Ecto neural progenitor cell (in vitro differentiated cells): Measurements from ENCODE around the gene PRELID2.
"Not testable (repeated sequence)": the region's sequence is repeated elsewhere in the genome, so short reads cannot be mapped to it uniquely, and the experiment has no call there.

Experiments
- DNase-seq: peaks from one replicate; pipeline ENCODE4 v3.0.0-alpha.2; 2018; ENCODE audit warnings: low spot score

PRELID2 gene

GRCh38 chr5:145838276-145838675 is 3.1 kb upstream of the PRELID2 start:
- DNase-seq = no peak

GRCh38 chr5:145836241-145836640 is 1.1 kb upstream of the PRELID2 start:
- not testable (repeated sequence) for DNase-seq

GRCh38 chr5:145835848-145836239 is 702 bp upstream of the PRELID2 start:
- no peak for DNase-seq

DNA sequence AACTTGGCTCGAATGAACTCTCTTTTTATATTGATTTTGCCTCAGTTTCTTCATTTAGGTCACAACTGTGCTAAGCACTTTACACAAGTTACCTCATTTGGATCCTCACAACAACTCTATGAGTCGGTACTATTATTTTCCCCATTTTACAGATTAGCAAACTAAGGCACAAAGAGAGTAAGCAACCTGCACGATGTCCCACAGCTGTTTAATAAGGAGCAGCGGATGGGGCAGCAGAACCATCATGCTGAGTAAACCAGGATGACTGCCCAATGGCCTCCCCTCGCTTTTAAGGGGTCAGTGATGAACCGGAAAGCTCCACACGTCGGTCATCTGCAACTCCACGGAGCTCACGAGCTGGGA is 607 bp downstream of the PRELID2 start:
- no peak for DNase-seq

DNA sequence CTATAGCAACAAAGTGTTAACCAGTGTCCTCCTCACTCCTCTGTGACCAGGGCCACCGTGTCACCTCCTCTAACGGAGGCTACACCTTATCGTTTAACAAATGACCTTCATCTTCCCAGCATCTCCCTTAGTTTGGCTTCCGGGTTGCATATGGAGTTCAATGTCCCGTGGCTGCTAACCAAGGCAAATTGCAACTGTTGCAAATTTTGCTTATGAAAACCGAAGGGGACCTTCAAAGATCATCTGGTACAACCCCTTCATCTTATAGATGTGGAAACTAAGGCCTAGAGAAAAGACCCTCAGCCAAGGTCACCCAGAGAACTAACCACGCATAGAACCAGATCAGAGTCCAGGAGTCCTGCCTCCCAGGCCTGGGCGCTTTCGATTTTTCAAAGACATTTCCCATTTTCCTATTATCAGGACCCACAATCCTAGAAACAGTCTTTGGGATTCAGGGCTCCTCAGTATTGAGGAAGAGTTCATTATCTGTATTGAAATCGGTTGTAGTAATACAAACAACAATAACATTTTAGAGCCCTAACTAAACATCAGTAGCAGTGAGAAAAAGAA is 1.4 kb downstream of the PRELID2 start:
- no peak for DNase-seq

- no peak for DNase-seq
Measured at GRCh38 chr5:145830594-145830993, 4.5 kb downstream of the PRELID2 start.

- DNase-seq = no peak
Measured at GRCh38 chr5:145829708-145830361, 5.3 kb downstream of the PRELID2 start.

DNA sequence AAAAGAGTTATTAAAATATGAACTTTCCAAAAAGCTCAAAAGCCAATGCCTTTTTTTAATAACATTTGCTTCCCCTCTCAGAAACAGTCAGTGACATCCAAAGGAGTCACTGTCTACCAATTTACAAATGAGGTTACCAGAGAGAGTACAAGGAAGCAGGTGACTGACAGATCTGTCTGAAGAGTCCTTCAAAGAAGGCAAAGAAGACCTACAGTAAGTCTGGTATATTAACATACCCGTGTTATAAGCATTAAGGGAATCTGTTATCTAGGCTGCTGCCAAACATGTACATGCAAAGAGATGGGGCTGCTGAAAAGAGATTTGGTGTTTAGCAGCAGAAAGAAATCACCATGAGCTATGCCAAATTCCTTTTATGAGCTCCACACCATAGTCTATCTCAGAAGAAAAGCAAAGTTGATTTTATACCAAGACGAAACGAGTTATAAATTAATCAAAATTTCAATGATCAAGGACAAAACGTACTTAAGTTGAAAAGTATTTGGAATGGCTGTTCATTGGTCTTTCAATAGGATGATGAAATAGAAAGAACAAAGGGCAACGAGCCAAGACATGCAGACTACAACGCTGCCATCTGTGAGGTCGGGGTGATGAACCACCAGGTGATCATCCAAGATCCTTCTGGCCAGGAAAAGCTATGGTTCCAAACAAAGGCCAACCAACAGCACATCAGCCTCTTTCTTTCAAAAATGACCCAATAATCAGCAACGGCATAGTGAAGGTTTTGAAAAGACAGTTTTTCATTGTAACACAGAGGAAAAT is 8.1 kb downstream of the PRELID2 start:
- no peak for DNase-seq

DNA sequence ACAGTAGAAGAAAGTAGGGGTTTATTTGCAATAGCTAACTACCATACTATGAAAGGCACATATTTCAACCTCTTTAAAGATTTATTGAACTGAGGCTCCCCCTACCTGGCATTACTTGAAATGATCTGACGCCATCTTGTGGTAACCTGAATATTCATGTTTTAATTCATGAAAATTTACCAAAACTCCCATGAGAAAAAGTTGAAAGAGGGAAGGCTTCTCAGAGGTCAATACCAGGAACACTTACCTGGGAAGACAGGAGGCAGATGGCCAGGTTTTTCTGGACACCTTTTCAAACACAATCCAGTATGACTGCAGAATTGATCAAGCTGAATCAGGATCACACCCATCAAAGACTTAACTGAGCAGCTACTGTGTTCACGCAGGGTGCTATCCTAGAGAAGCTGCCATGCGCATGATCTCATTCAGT is 9.4 kb downstream of the PRELID2 start:
- no peak for DNase-seq

- no peak for DNase-seq
Measured at GRCh38 chr5:145824040-145824439, 11.1 kb downstream of the PRELID2 start.

DNA sequence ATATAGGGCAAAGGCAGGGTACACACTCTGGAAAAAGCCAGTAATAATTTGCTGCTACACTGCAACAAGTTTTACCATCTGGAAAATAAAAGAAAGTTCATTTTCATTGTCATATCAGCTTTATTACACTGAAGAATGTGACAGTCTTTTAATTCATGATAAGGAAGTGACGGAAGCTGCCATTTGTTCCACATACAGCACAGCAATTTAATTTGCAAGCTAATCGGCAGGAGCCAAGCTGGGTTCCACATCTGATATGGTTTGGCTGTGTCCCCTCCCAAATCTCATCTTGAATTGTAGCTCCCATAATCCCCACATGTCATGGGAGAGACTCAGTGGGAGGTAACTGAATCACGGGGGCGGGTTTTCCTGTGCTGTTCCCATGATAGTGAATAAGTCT is 16.5 kb downstream of the PRELID2 start:
- no peak for DNase-seq

- no peak for DNase-seq
Measured at GRCh38 chr5:145812877-145813276, 22.3 kb downstream of the PRELID2 start.

- no peak for DNase-seq
Measured at GRCh38 chr5:145811834-145812625, 23.1 kb downstream of the PRELID2 start.

GRCh38 chr5:145806923-145807322 is 28.2 kb downstream of the PRELID2 start:
- DNase-seq = no peak

DNA sequence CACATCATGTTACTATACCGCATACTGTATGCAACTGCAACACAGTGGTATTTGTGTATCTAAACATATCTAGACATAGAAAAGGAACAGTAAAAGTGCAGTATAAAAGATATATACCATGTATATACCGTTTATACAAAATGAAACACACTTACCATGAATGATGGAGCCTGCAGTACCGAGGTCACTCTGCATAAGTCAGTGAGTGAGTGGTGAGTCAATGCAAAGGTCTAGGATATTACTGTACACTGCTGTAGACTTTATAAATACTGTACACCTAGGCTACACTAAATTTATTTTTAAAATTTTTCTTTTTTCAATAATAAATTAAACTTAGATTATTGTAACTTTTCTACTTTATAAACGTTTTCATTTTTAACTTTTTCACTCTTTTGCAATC is 29.3 kb downstream of the PRELID2 start:
- no peak for DNase-seq

- no peak for DNase-seq
Measured at GRCh38 chr5:145804701-145805100, 30.4 kb downstream of the PRELID2 start.

GRCh38 chr5:145803112-145804004 is 31.8 kb downstream of the PRELID2 start:
- DNase-seq = no peak

- no peak for DNase-seq
Measured at GRCh38 chr5:145801195-145801594, 33.9 kb downstream of the PRELID2 start.

DNA sequence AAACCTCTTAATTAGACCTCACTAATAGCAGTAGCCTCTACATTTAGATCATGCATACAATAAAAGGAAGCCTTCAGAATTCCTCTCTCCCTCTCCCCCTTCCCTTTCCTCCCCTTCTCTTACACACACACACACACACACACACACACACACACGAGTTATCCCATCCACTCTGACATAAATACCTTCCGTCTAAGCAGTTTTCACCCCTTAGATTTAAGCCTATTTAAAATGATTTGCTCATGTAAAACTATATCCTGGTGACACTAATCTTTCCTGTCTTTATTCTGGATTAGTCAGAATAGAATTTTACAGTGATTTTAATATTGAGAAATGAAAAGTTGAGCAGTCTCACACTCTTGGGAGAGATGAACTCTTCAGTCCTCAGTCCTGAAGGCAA is 35.0 kb downstream of the PRELID2 start:
- DNase-seq = no peak

DNA sequence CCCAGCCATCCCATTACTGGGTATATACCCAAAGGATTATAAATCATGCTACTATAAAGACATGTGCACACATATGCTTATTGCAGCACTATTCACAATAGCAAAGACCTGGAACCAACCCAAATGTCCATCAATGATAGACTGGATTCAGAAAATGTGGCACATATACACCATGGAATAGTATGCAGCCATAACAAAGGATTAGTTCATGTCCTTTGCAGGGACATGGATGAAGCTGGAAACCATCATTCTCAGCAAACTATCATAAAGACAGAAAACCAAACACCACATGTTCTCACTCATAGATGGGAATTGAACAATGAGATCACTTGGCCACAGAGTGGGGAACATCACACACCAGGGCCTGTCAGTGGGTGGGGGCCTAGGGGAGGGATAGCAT is 36.6 kb downstream of the PRELID2 start:
- DNase-seq = not testable (repeated sequence)

- DNase-seq = no peak
Measured at GRCh38 chr5:145797336-145797735, 37.8 kb downstream of the PRELID2 start.

DNA sequence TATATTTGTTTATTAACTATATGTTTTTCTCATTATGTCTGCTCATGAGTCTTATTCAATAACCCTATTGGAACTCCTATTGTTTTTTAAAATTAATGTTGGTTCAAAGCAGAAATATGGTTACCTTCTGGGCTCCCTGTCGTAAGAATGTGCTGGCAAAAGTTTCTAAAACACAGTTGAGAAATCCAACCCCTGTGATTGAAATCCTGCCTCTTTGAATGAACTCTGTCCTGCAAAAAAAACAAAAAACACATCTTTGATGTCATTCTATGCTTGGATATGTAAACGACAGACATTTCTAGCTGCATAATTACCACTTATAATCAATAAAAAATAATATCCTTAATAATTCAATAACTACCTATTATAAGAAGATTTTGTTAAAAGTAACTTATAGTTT is 38.8 kb downstream of the PRELID2 start:
- DNase-seq = no peak
